Lower leg skin (tissue), 3 donors: ENCODE measurements around the gene SPANXN2.

Source experiments
- CTCF ChIP-seq, 3 donors: fragments of 450-650 bp; IDR thresholded peaks; one replicate each; pipeline ENCODE4 v1.5.1; 2016; ENCODE audit warnings: antibody characterized with exemption in 3 of 3, mild to moderate bottlenecking in 3 of 3, moderate library complexity in 2 of 3
- POLR2A ChIP-seq, 2 donors: fragments of 450-650 bp; IDR thresholded peaks; one replicate each; pipeline ENCODE4 v1.6.1; 2016 to 2017; ENCODE audit warnings: antibody characterized with exemption in 2 of 2, mild to moderate bottlenecking in 1 of 2, moderate library complexity in 1 of 2

GRCh38 chrX:143683486-143683885 is 37.1 kb downstream of the SPANXN2 start:
- TF ChIP-seq CTCF (IDR thresholded peaks at IDR 0.05): no peak
- no peak for TF ChIP-seq POLR2A (IDR thresholded peaks at IDR 0.05)
